Motor neuron (in vitro differentiated cells): Measurements from ENCODE around the gene SCML1. TPM values are rescaled to one million over a fixed set of nuclear protein-coding genes. Genes with fewer than 3 reads are reported as not detected.
A peak's percentile ranks its signal among the peaks of the same experiment; 100 is the strongest.

Experiments used
- ATAC-seq, 8 experiments: fragments of 200-7000 bp; cut with Tn5 transposase; replicated peaks in 6 of 8; 2 replicates each; pipeline ENCODE4 v1.8.0; 2021; ENCODE audit warnings: mild to moderate bottlenecking in 8 of 8, moderate library complexity in 8 of 8
- H3K27ac ChIP-seq, 2 donors: fragments of 250-450 bp; sonication (Bioruptor Pico); 2 replicates each; pipeline ENCODE4 v1.9.0; 2021; ENCODE audit warnings: antibody characterized with exemption in 2 of 2, mild to moderate bottlenecking in 2 of 2, moderate library complexity in 1 of 2
- H3K4me1 ChIP-seq, 2 donors: fragments of 250-450 bp; sonication (Bioruptor Pico); replicated peaks in 1 of 2; 2 replicates each; pipeline ENCODE4 v1.6.1; 2021; ENCODE audit warnings: antibody characterized with exemption in 2 of 2, mild to moderate bottlenecking in 2 of 2, moderate library complexity in 1 of 2
- H3K4me3 ChIP-seq, 5 donors: fragments of 250-450 bp; sonication (Bioruptor Pico); 2 replicates each; pipeline ENCODE4 v1.9.0; 2021; ENCODE audit warnings: antibody characterized with exemption in 5 of 5, mild to moderate bottlenecking in 5 of 5, moderate library complexity in 4 of 5
- WGBS, 10 experiments: fragments of 450-650 bp; shearing (Covaris generic); methylation state at CpG; one replicate each; pipeline ENCODE4 v1.0.0; 2022; 5-methylcytosine and 5-hydroxymethylcytosine counted together
- in situ Hi-C, 9 experiments: fragments of 400-800 bp; cut with MboI; loops; one replicate each; pipeline ENCODE4 v1.15.0; 2021; ENCODE audit warnings: low sequenced_read_pairs in 9 of 9, low pct_unique_long_range_greater_than_20kb in 2 of 9; ENCODE audit not compliant: unreplicated experiment in 9 of 9
- total RNA-seq, 8 experiments: library from RNA; unstranded; fragments of 300-600 nt; gene quantifications; 2 replicates each; pipeline versions ENCODE4 v1.2.3 to v1.2.4, GENCODE V29; 2022

SCML1 gene
- total RNA-seq, 8 experiments from 2014 or later: 8.6 to 29.2 (median 14.9) TPM

GRCh38 chrX:17718649-17719165, 18.6 kb upstream of the SCML1 start:
- in situ Hi-C loops: no loop called here
- Histone ChIP-seq H3K4me3 (no peak overlapping the region), H3K4me1 (peaks cover 15 to 23% of the 10 kb centered on the region in 2 donors), H3K27ac (no peak overlapping the region)
- no peak for ATAC-seq

DNA sequence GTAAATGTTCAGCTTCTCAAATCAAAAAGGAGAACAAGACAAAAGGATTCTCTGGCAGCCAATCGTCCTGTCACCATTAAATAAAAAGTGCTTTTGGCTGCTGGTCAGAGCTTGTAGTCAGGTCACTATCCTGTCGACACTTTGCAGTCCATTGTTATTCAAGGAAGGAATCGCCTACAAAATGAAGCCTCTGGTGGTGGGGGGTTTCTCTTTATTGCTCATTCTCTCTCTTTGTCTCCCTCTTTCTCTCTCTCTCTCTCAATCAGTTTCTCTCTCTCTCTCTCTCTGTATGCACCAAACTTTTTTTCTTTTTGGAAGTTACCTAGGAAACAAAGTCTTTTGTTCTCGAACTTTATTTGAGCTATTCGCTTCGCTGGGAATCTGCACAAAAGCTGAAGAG, 17.6 kb upstream of the SCML1 start:
- H3K4me3 ChIP-seq: peak overlapping the region in 1 of 5 donors; percentile 13
- 3 to 96% (median 25%) methylated on average over 4 to 6 of the region's 6 CpGs; no CpG with 5 or more reads in 4 of the 10 experiments for WGBS, 10 experiments
- ATAC-seq: peak in 5 of 8 experiments; percentile 25 to 46 (median 37)

GRCh38 chrX:17721715-17722114, 15.6 kb upstream of the SCML1 start:
- H3K4me1 ChIP-seq: peaks cover 15 to 23% of the 10 kb centered on the region in 2 donors
- 6 to 100% (median 60%) methylated on average over 1 to 4 of the region's 4 CpGs; no CpG with 5 or more reads in 4 of the 10 experiments for WGBS, 10 experiments
- peak overlapping the region; percentile 45 to 63 for H3K27ac ChIP-seq
- peak overlapping the region in 1 of 5 donors; percentile 8 for H3K4me3 ChIP-seq
- ATAC-seq: peak in 4 of 8 experiments; percentile 39 to 58 (median 52)
- in situ Hi-C loops: no loop called here

More for the DNA sequence above, 17.6 kb upstream of the SCML1 start:
- in situ Hi-C loops: no loop called here
- peak overlapping the region; percentile 40 to 47 for H3K27ac ChIP-seq
- peaks cover 15 to 23% of the 10 kb centered on the region in 2 donors for H3K4me1 ChIP-seq

- in situ Hi-C loops: no loop called here
- 33 to 63% methylated on average over 1 to 2 of the region's 2 CpGs; no CpG with 5 or more reads in 8 of the 10 experiments for WGBS, 10 experiments
- Histone ChIP-seq H3K4me1 (peaks cover 15 to 20% of the 10 kb centered on the region in 2 donors), H3K27ac (no peak overlapping the region), H3K4me3 (no peak overlapping the region)
- peak in 1 of 8 experiments; percentile 63 for ATAC-seq
Observed at GRCh38 chrX:17725181-17725580, 12.1 kb upstream of the SCML1 start.

DNA sequence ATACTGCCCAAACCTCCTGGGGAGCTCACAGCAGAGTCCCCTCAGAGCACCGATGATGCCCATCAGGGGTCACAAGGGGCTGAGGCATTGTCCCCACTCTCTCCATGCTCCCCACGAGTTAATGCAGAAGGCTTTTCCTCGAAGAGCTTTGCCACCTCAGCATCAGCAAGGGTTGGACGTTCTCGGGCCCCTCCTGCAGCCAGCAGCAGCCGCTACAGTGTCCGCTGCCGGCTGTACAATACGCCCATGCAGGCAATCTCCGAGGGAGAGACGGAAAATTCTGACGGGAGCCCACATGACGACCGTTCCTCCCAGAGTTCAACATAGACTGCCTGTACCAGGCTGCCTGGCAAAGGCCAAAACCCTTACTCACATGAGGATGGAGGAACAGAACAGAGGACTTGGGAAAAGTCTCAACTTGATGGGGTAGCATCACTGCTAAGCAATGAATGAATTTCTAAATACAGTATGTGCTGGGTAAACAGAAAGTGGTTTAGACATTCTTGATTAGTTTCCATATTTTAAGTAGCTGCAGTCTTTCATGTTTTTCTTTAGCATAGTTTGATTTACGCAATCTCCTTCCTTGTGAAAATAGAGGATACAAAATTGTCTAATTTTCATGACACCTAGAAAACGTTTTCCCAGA, 5.0 kb upstream of the SCML1 start:
- H3K4me1 ChIP-seq: peaks cover 0 to 6% of the 10 kb centered on the region in 2 donors
- 57 to 100% (median 67%) methylated on average over 1 to 9 of the region's 16 CpGs; no CpG with 5 or more reads in 5 of the 10 experiments for WGBS, 10 experiments
- no peak overlapping the region for H3K4me3 ChIP-seq
- ATAC-seq: no peak
- no peak overlapping the region for H3K27ac ChIP-seq
- in situ Hi-C loops: no loop called here

GRCh38 chrX:17735406-17735805, 1.9 kb upstream of the SCML1 start:
- no peak for ATAC-seq
- in situ Hi-C loops: no loop called here
- Histone ChIP-seq H3K27ac (no peak overlapping the region), H3K4me1 (peaks cover 2 to 6% of the 10 kb centered on the region in 2 donors), H3K4me3 (no peak overlapping the region)
- WGBS, 10 experiments: 8 to 75% (median 40%) methylated on average over 1 to 5 of the region's 5 CpGs; no CpG with 5 or more reads in 3 of the 10 experiments

DNA sequence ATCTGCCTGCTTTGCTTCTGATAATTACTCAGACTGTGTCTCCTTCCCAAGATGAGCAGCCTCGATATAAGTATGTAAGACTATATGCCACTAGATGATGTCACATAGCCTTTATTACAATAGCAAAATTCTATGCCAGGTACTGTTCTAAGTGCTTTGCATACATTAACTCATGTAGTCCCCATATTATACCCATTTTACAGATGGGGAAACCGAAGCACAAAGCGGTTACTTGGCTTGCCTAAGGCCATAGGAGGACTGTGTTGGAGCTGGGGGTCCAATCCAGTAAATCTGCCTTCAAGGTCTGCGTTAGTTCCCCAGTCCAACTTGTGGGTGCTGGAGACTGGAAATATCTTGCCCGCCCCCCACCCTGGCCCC, 826 bp upstream of the SCML1 start:
- no peak for ATAC-seq
- 80 to 100% (median 91%) methylated on average over 1 to 3 of the region's 5 CpGs; no CpG with 5 or more reads in 6 of the 10 experiments for WGBS, 10 experiments
- H3K27ac ChIP-seq: peak overlapping the region; percentile 68 to 78
- peak overlapping the region; percentile 22 to 33 (median 32) for H3K4me3 ChIP-seq
- in situ Hi-C loops: no loop called here
- peaks cover 4 to 6% of the 10 kb centered on the region in 2 donors for H3K4me1 ChIP-seq

- peak; percentile 2 to 4 (median 3) for ATAC-seq
- peaks cover 4 to 6% of the 10 kb centered on the region in 2 donors for H3K4me1 ChIP-seq
- in situ Hi-C loops: no loop called here
- WGBS, 10 experiments: 4 to 39% methylated on average over 3 to 5 of the region's 15 CpGs; no CpG with 5 or more reads in 8 of the 10 experiments
- peak overlapping the region; percentile 63 to 87 for H3K27ac ChIP-seq
- peak overlapping the region; percentile 73 to 93 (median 80) for H3K4me3 ChIP-seq
Observed at GRCh38 chrX:17737710-17737985, 355 bp downstream of the SCML1 start.

DNA sequence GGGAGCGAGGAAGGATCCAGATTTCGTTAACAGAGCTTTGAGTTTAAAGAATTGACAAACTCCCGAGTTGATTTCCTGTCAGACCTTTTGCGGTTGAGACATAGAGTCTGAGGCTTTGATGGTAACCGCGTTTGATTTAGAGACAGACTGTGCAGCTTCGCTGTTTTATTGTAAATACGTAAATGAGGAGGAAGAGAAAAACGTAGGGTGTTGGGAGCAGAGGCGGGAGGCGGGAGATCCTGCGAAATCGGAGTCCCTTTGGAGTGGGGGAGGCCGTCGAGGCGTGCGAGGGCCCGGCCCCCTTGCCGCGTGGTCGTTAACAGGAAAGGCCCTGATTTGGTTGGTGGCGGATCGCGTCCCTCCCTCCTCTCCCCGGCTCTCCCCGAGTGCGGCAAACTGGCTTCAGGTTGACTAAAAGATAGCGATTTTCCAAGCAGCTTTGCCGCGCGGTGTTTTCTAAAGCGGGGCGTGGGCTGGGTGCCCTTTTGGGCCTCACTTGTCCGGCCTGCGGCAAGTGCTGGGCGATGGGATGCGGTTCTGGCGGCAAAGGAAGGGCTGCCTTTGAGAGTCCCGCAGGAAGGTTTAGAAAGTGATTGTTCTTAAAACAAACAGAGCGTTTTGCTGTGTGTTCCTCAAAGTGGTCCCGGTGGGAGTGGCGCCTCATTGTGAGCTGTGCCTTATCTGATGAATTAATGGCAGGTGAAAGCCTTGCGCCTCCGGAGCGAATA, 857 bp downstream of the SCML1 start:
- in situ Hi-C loops: no loop called here
- WGBS, 10 experiments: 0 to 34% (median 0%) methylated on average over 1 to 17 of the region's 45 CpGs; no CpG with 5 or more reads in 3 of the 10 experiments
- Histone ChIP-seq H3K27ac (peak overlapping the region; percentile 63 to 87), H3K4me3 (peak overlapping the region; percentile 73 to 93 (median 80)), H3K4me1 (peaks cover 4 to 6% of the 10 kb centered on the region in 2 donors)
- peak in 6 of 8 experiments; percentile 4 to 32 (median 10) for ATAC-seq

- H3K27ac ChIP-seq: no peak overlapping the region
- in situ Hi-C loops: no loop called here
- peaks cover 4 to 6% of the 10 kb centered on the region in 2 donors for H3K4me1 ChIP-seq
- H3K4me3 ChIP-seq: peak overlapping the region; percentile 73 to 93 (median 80)
- 0 to 50% (median 8%) methylated on average over 1 to 6 of the region's 6 CpGs; no CpG with 5 or more reads in 1 of the 10 experiments for WGBS, 10 experiments
- ATAC-seq: no peak
Observed at GRCh38 chrX:17738737-17739535, 1.6 kb downstream of the SCML1 start.

DNA sequence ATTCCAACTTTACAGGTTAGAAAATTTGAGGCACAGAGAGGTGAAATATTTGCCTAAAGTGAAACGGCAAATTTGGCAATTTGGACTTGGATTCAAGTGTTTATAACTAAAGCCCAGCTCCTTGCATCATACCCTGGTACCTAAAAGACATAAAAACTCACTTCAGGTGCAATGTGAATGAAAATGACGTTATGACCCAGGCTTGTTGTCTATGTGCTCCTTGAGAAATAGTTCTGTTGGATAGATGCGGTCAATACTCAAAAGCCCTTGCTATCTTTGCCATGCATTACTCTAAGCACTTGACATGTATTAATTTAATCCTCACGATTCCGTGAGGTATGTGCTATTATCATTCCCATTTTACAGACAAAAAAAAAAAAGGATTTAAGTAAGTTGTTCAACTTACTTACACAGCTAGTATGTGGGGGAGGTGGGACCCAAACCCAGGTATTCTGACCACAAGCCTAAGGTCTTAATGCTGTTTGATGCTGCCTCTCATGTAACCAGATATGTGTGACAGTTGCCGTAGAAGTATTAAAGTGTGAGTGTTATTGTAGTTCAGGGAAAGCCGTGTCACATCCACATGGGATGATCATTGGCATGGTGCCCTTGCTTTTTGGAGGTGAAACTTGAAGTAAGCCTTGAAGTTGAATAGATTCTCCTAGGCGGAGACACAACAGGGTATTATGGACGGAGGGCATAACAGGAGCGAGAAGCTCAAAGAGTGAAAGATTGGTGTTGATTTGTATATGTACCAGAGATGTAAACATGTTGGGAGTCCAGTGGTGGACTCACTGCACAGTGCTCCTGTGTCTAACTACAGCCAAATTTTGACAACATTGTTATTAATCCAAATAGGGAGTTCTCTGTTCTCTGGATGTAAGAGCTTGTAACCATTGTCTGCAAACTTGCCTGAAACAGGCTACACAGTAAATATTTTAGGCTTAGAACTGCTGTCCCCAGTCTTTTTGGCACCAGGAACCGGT, 3.1 kb downstream of the SCML1 start:
- in situ Hi-C loops: no loop called here
- no peak overlapping the region for H3K27ac ChIP-seq
- no peak overlapping the region for H3K4me3 ChIP-seq
- peaks cover 4 to 6% of the 10 kb centered on the region in 2 donors for H3K4me1 ChIP-seq
- ATAC-seq: no peak
- 38 to 100% (median 66%) methylated on average over 1 to 10 of the region's 11 CpGs; no CpG with 5 or more reads in 5 of the 10 experiments for WGBS, 10 experiments

DNA sequence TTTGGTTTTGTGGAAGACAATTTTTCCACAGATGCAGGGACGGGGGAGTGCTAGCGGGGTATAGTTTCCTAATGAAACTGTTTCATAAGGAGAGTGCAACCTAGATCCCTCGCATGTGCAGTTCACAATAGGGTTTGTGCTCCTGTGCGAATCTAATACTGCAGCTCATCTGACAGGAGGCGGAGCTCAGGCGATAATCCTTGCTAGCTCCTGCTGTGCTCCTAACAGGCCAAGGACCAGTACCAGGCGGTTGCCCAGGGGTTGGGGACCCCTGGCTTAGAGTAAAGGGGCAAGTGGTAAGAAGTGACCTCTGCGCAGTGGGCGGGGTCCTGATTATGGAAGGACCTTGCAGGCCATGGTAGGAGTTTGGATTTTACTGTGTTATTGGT, 3.8 kb downstream of the SCML1 start:
- no peak for ATAC-seq
- Histone ChIP-seq H3K4me3 (no peak overlapping the region), H3K4me1 (peaks cover 4% of the 10 kb centered on the region in 2 donors), H3K27ac (no peak overlapping the region)
- in situ Hi-C loops: no loop called here
- WGBS, 10 experiments: 20 to 80% (median 44%) methylated on average over 1 to 8 of the region's 9 CpGs; no CpG with 5 or more reads in 7 of the 10 experiments
